SIG-M5 treated with dmso at 0.1 percent for 504 hours (cell line): ENCODE measurements around the gene PPTC7.
A peak's percentile ranks its signal among the peaks of the same experiment; 100 is the strongest.
"Not testable (repeated sequence)": the region's sequence is repeated elsewhere in the genome, so short reads cannot be mapped to it uniquely, and the experiment has no call there.

Experiments
- DNase-seq: peaks from one replicate; lab custom pipeline; 2025; ENCODE audit not compliant: unreplicated experiment; lab: John Stamatoyannopoulos, UW

Gene PPTC7

GRCh38 chr12:110587102-110587501, 4.0 kb upstream of the PPTC7 start:
- DNase-seq = not testable (repeated sequence)

DNA sequence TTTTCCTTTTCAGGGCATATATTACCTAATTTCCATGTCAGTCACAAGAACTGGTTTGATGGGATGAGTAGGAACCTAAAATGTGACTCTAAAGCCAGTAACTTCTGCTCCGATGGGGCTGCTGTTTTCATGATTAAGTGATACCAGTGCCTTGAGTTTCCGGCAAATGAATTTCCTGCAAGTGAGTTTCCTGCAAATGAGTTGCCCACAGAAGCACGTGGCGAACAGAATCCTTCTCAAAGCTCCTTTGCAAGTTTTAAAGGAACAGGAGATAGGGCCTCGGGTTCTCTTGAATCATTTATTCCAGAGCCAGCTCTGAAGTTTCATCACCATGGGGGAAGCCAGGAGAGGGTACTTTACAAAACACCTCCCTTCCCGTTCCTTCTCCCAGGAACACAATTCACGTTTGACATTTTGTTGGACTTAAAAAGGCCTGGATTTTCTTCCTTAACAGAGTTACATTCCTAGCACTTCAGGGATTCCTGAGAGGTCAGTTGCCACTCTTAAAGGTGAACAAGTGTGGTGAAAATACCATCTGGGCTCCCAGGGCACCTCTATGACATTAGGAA, 2.2 kb upstream of the PPTC7 start:
- DNase-seq = no peak

- peak; percentile 65 for DNase-seq
Measured at GRCh38 chr12:110582276-110583136, 612 bp downstream of the PPTC7 start.

GRCh38 chr12:110581931-110582275, 1.2 kb downstream of the PPTC7 start:
- DNase-seq = peak; percentile 18

GRCh38 chr12:110579535-110580253, 3.4 kb downstream of the PPTC7 start:
- DNase-seq = no peak

GRCh38 chr12:110578694-110579534, 4.2 kb downstream of the PPTC7 start:
- DNase-seq = no peak

- DNase-seq = peak; percentile 81
Measured at GRCh38 chr12:110577864-110578693, 5.0 kb downstream of the PPTC7 start.

- DNase-seq = no peak
Measured at GRCh38 chr12:110576504-110576903, 6.6 kb downstream of the PPTC7 start.

DNA sequence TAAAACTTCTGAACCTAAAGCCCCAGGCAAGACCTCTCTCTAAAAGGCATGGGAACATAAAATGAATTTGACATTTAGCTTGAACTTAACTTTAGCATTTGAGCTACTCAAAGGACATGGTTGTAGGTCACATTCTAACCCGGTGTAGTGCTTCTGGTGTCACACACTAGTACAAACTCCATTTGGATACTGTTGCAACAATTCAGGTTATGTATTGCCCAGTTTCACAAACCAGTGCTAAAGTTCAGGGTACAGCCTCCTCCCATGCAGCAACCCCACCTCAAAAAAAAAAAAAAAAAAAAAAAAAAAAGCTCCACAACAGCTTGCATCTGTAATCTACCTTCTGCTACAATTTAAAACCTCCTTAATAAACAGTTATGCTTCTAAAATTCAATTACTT, 7.8 kb downstream of the PPTC7 start:
- DNase-seq = peak; percentile 20

GRCh38 chr12:110574717-110575230, 8.3 kb downstream of the PPTC7 start:
- not testable (repeated sequence) for DNase-seq

- DNase-seq = no peak
Measured at GRCh38 chr12:110574044-110574443, 9.1 kb downstream of the PPTC7 start.

GRCh38 chr12:110570798-110571197, 12.3 kb downstream of the PPTC7 start:
- DNase-seq = not testable (repeated sequence)

DNA sequence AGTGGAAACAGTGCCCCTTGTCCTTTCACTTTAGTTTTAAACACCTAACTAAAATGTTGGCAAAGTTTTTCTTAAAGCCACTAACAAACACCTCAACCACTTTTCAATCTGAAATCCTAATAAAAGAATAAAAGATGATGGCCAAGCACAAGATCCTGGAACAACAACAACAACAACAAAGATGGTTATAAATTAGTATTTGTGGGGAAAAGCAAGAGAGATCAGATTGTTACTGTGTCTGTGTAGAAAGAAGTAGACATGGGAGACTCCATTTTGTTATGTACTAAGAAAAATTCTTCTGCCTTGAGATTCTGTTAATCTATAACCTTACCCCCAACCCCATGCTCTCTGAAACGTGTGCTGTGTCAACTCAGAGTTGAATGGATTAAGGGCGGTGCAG, 13.3 kb downstream of the PPTC7 start:
- DNase-seq = not testable (repeated sequence)

DNA sequence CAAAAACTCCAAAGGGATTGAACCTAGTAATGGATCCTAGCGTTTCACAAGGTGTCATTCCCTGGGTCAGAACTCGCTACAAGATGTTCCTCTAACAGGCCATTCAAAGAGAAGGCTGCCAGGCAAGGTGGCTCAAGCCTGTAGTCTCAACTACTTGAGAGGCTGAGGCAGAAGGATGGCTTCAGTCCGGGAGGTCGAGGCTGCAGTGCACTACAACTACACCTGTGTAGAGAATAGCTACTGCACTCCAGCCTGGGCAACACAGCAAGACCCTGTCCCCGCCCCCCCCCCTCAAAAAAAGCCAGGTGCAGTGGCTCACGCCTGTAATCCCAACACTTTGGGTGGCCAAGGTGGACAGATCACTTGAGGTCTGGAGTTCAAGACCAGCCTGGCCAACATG, 14.4 kb downstream of the PPTC7 start:
- DNase-seq = no peak

GRCh38 chr12:110566993-110567392, 16.1 kb downstream of the PPTC7 start:
- DNase-seq = no peak

DNA sequence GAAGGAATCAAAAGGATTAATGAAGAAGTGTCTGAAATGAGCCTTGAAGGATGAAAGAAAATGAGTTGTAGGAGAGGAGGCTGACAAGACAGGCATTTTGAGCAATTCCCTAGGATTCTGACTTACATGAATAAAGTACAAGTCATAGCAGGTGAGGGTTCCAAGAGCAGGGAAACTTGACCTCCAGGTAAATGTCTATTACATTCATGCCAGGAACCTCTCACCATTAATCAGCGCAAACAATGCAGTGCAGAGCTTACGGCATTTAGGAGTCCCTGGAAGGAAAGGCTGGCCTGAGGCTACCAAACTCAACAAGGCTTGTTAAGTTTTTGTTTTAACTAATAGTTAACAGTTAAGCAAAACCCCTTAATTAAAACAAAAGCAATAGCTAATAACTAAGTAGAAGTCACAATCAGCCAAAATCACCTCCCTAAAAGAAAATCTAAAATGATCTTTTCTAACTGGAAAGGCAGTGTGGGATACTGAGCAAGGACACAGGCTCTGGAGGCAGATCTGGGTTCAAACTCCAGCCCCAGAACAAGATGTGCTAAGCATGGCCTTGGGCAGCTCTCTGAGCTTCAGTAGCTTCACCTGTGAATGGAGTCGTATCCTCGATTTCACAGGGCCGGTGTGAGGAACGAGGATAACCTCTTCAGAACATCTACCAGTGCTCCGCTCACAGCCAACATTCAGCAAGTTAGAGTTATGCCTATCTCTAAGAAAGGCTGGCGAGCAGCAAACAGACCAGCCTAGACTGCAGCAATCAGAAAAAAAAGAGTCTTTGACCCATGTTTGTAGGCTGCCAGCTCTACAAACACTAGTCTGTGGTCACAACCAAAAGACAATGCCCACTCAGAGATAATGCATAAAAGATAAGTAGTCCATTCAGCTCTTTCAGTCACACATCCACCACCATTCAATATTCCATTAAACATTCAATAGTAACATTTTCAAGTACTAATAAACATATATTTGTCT, 16.9 kb downstream of the PPTC7 start:
- no peak for DNase-seq

DNA sequence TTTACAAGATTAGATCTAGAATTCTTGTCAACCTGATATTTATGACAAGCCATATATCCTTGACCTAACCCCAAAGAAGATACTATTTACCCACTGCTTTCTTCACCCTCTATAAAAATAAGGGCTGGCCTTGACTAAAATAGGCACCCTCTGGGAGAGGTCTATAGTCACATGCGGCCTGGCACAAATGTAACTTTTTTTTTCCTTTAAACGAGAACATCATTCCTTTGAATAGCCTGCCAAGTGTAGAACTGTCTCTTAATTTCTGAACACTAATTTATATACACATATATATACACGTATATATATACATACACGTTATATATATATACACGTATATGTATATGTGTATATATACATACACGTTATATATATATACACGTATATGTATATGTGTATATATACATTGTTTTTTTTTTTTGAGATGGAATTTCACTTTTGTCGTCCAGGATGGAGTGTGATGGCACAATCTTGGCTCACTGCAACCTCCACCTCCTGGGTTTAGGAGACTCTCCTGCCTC, 18.6 kb downstream of the PPTC7 start:
- DNase-seq = no peak

- DNase-seq = no peak
Measured at GRCh38 chr12:110563702-110564470, 19.2 kb downstream of the PPTC7 start.
